ENCODE measurements around the gene RADIL.
"Not testable (repeated sequence)": the region's sequence is repeated elsewhere in the genome, so short reads cannot be mapped to it uniquely, and the experiment has no call there.

DNA sequence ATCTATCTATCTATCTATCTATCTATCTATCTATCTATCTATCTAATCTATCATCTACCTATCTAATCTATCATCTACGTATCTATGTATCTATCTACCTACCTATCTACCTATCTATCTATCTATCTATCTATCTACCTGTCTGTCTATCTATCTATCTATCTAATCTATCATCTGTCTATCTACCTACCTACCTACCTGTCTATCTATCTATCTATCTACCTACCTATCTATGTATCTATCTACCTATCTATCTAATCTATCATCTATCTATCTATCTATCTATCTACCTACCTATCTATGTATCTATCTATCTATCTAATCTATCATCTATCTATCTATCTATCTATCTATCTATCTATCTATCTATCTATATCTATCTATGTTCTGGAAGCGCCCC is 8.0 kb upstream of the RADIL start:
- TF ChIP-seq, protein P1, sequence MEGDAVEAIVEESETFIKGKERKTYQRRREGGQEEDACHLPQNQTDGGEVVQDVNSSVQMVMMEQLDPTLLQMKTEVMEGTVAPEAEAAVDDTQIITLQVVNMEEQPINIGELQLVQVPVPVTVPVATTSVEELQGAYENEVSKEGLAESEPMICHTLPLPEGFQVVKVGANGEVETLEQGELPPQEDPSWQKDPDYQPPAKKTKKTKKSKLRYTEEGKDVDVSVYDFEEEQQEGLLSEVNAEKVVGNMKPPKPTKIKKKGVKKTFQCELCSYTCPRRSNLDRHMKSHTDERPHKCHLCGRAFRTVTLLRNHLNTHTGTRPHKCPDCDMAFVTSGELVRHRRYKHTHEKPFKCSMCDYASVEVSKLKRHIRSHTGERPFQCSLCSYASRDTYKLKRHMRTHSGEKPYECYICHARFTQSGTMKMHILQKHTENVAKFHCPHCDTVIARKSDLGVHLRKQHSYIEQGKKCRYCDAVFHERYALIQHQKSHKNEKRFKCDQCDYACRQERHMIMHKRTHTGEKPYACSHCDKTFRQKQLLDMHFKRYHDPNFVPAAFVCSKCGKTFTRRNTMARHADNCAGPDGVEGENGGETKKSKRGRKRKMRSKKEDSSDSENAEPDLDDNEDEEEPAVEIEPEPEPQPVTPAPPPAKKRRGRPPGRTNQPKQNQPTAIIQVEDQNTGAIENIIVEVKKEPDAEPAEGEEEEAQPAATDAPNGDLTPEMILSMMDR (IDR thresholded peaks at IDR 0.05): not testable (repeated sequence)
- not testable (repeated sequence) for TF ChIP-seq EZH2 (IDR thresholded peaks at IDR 0.05; ENCODE audit: borderline replicate concordance, insufficient read depth, low read depth, low read length, poor library complexity, severe bottlenecking)
